ENCODE measurements around the gene PLEKHM1. TPM values are rescaled to one million over a fixed set of nuclear protein-coding genes. Genes with fewer than 3 reads are reported as not detected.
"Not testable (repeated sequence)": the region's sequence is repeated elsewhere in the genome, so short reads cannot be mapped to it uniquely, and the experiment has no call there.

PLEKHM1 gene
- 14.8 and 17.9 TPM in 2 replicates for polyA plus RNA-seq (2011; rRNA removed)
- polyA plus RNA-seq (2012; cell fraction: cytosol; rRNA removed) = 14.2 and 15.5 TPM in 2 replicates
- 22.9 and 34.1 TPM in 2 replicates for polyA plus RNA-seq (2012; cell fraction: nucleus; rRNA removed)
- polyA plus RNA-seq (2017; fragmentation: RNase III; extraction: RNeasy Plus Mini Kit Qiagen cat#74134 plus additional on column Dnase treatment) = 10.7 to 13.4 TPM (median 13.2 TPM) in 3 replicates
- polyA minus RNA-seq (2011; rRNA and poly(A)+ RNA removed) = 67.3 and 71.0 TPM in 2 replicates

DNA sequence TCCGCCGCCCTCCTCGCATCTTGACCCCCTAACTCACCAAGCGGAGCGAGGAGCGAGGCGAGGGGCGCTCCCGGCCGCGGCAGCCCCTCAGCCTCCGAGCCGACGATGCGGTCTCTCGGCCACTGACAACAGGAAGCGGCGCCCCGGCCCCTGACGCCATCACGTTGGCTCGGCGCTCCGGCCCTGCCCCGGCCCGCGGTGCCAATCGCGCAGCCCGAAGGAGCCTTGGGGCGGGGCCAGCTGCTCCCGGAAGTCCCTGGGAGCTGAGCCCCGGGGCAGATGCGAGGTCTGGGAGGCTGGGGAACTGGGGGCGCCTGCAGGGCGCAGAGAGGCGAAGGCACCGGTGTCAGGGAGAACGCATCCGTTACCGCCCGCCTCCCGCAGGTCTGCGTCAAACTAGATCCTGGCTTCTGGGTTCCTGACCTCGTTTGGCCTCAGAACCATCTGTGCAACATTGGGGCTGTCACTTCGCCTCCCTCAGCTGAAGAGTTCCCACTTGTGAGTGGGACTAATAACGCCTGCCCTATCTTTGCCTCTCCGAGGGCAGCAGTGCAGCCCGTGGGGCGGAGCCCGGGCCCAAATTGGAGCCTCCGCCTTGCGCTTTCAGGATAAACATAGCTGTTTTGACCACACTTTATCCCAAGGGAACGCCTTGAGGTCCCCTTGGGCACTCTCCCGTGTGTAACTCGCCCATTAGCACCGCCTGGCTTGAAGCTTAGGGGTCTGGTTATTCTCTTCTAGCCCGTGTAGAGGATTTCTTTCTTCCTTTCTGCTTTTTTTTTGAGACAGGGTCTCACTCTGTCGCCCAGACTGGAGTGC is at the start of gene PLEKHM1:
Gene PLEKHM1 (minus strand): TSS at position 107 of the 819 bp plus-strand sequence. CDS start 8,237 bp downstream, outside the sequence.
- 4% methylated on average over 34 of the region's 59 CpGs for WGBS (ENCODE audit: missing lambda C conversion rate)
- peak; percentile 94 to 96 for ATAC-seq
- peak within 1 kb of the TSS; percentile 93 for H3K4me3 ChIP-seq
- peak within 1 kb of the TSS; percentile 81 to 90 for H3K27ac ChIP-seq
- POLR2A ChIA-PET, FAIRE-seq, H3K9me3 ChIP-seq: not testable (repeated sequence)
- CTCF ChIA-PET = interaction anchor here (1.2 kb wide), 1 partner anchor 96 kb away, joined by 3 read pairs; no protein-coding TSS in a partner anchor
- TF ChIP-seq, protein P1, sequence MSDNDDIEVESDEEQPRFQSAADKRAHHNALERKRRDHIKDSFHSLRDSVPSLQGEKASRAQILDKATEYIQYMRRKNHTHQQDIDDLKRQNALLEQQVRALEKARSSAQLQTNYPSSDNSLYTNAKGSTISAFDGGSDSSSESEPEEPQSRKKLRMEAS (IDR thresholded peaks at IDR 0.05) = 0 out of 2 replicates have a peak, but pooled peaks have one; percentile 16
- peak in 1 of 2 experiments; percentile 28; a peak in 1 of 5 replicates for TF ChIP-seq JUN (IDR thresholded peaks at IDR 0.05)
- TF ChIP-seq POLR2A (IDR thresholded peaks at IDR 0.05; ENCODE audit: low read length) = peak; percentile 22
- peak; percentile 62 to 82 for DNase-seq (ENCODE audit: low read depth in 1 of 2, low spot score in 1 of 2)
- peaks cover 23% of the 10 kb centered on the region for H3K4me1 ChIP-seq
- H3K4me2 ChIP-seq = peak within 1 kb of the TSS; percentile 100

DNA sequence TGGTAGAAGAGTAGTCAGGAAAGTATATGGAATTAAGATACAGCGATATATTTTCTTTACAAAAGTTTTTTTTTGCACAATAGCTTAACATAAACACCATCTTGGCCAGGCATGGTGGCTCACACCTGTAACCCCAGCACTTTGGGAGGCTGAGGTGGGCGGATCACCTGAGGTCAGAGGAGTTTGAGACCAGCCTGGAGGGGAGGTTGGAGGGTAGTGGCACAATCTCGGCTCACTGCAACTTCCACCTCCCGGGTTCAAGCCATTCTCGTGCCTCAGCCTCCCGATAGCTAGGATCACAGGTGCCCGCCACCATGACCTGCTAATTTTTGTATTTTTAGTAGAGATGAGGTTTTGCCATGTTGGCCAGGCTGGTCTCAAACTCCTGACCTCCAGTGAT is 47.6 kb upstream of the PLEKHM1 start:
- H3K9me3 ChIP-seq; H3K4me2 ChIP-seq; H3K4me1 ChIP-seq; POLR2A ChIA-PET; ATAC-seq; H3K4me3 ChIP-seq; DNase-seq (ENCODE audit: low read depth in 1 of 2, low spot score in 1 of 2); H3K27ac ChIP-seq; FAIRE-seq; CTCF ChIA-PET: not testable (repeated sequence)
- WGBS (ENCODE audit: missing lambda C conversion rate) = 92% methylated on average over 7 of the region's 7 CpGs

DNA sequence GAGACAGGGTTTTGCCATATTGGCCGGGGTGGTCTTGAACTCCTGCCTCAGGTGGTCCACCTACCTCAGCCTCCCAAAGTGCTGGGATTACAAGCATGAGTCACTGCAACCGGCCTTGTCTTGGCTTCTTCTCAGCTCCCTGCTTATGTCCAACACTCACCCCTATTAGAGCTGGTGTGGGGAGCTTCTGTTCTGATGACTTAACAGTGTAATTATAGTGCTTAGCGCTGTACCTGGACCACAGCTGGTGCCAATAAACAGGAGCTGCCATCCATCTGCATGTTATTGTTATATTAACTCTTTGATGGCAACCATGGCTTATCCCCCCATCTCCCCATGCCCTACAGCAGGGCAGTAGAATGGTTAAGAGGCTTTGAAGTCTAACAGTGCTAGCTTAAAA is 15.6 kb upstream of the PLEKHM1 start:
- CTCF ChIA-PET = interaction anchor here (0.7 kb wide), 1 partner anchor 356 kb away, joined by 3 read pairs; no protein-coding TSS in a partner anchor
- FAIRE-seq; H3K4me1 ChIP-seq; POLR2A ChIA-PET; ATAC-seq; H3K4me2 ChIP-seq; H3K4me3 ChIP-seq; H3K9me3 ChIP-seq; DNase-seq (ENCODE audit: low read depth in 1 of 2, low spot score in 1 of 2); H3K27ac ChIP-seq: not testable (repeated sequence)
- 75% methylated on average over 3 of the region's 3 CpGs for WGBS (ENCODE audit: missing lambda C conversion rate)

DNA sequence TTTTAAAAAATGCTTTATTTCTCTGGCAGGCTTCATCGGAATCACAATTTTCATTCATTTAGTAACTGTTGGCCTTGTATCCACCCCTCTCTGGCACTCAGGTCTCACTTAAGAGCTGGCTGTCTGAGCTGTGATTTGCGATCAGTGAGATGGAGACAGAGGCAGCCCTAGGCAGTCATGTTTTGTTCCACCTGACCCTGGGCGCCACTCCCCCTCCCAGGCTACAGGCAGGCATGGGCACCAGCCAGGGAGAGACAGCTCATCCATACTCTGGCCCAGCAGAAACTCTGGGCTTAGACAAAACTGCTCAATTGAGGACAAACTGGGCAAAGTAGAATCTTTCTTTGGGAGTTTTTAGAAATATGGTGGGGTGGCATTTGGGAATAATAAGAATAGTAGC is 14.7 kb upstream of the PLEKHM1 start:
- H3K4me3 ChIP-seq; H3K27ac ChIP-seq; H3K9me3 ChIP-seq; CTCF ChIA-PET; POLR2A ChIA-PET; DNase-seq (ENCODE audit: low read depth in 1 of 2, low spot score in 1 of 2); FAIRE-seq; H3K4me2 ChIP-seq; H3K4me1 ChIP-seq: not testable (repeated sequence)
- ATAC-seq = peak in 1 of 2 experiments; percentile 34; a peak in 2 of 6 replicates
- WGBS (ENCODE audit: missing lambda C conversion rate) = 90% methylated on average over 3 of the region's 3 CpGs

DNA sequence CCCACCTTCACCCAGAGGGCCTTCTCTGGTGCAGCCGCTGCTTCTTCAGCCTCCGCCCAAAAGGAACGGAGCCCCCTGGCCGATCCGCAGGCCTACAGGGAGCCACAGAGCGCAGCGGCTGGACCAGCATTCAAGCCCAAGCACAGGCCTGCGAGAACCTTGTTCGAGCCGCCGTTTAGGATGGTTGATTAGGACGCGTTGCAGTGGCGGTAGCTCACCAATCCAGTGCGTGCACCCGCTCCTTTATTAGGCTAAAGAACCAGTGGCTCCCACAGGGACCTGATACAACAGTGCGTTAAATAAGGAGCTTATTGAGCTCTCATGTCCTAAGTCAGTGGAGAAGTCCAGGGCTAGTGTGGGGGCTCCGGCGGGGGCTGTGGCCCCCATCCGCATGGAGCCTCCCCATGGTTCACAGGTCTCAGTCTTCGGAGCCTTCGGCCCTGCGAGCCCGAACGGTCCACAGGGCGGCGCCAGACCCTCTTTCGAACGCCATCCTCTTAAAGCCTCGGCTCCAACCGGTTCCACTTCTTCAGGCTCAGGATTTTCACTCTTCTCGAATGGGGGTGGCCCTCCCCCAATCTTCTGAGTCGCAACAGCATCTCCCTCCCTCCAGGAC is 10.7 kb upstream of the PLEKHM1 start:
- CTCF ChIA-PET; H3K4me3 ChIP-seq; POLR2A ChIA-PET; H3K9me3 ChIP-seq; H3K4me1 ChIP-seq; DNase-seq (ENCODE audit: low read depth in 1 of 2, low spot score in 1 of 2); FAIRE-seq; H3K4me2 ChIP-seq; H3K27ac ChIP-seq: not testable (repeated sequence)
- WGBS (ENCODE audit: missing lambda C conversion rate) = 85% methylated on average over 33 of the region's 33 CpGs
- ATAC-seq = peak; percentile 65 to 73; a peak in 4 of 6 replicates

DNA sequence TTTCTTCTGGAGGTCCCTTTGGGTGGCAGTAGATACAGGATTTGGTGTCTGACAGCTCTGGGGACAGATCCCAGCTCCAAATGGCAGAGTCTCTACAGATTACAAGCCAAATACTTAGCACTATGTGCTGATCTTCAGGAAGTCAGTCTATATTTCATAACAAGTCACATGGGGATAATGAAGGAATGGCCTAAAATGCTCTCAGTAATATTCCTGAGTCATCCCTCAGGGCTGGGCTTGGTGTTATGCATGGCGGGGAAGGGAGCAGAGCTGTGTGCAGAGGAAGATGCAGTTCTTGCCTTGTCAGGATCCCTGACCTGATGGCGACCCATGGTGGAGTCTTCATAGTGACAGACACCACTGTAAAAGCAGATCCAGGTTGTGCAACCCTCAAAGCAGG is 10.0 kb upstream of the PLEKHM1 start:
- FAIRE-seq, POLR2A ChIA-PET, H3K9me3 ChIP-seq, H3K4me1 ChIP-seq, H3K4me2 ChIP-seq, H3K27ac ChIP-seq, H3K4me3 ChIP-seq, CTCF ChIA-PET: not testable (repeated sequence)
- ATAC-seq = peak; percentile 68 to 74
- WGBS (ENCODE audit: missing lambda C conversion rate) = 96% methylated on average over 2 of the region's 2 CpGs
- DNase-seq (ENCODE audit: low read depth in 1 of 2, low spot score in 1 of 2) = peak in 1 of 2 experiments; percentile 26

DNA sequence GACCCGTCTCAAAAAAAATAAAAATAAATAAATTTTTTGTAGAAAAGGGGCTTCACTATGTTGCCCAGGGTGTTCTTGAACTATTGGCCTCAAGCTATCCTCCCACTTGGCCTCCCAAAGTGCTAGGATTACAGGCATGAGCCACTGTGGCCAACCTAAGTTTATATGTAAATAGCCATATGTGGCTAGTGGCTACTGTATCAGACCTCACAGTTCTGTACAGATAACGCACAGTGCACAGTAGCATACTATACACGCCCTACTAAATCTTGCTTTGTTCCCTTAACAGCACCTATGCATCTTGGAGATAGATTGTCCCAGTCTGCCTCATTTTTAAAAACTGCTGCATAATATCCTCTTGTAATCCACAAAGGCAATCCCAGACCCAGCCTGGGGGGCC is 8.7 kb upstream of the PLEKHM1 start:
- CTCF ChIA-PET; H3K4me2 ChIP-seq; H3K4me3 ChIP-seq; DNase-seq (ENCODE audit: low read depth in 1 of 2, low spot score in 1 of 2); H3K9me3 ChIP-seq; H3K27ac ChIP-seq; ATAC-seq; FAIRE-seq; POLR2A ChIA-PET; H3K4me1 ChIP-seq: not testable (repeated sequence)
- WGBS (ENCODE audit: missing lambda C conversion rate) = 98% methylated on average over 3 of the region's 3 CpGs

DNA sequence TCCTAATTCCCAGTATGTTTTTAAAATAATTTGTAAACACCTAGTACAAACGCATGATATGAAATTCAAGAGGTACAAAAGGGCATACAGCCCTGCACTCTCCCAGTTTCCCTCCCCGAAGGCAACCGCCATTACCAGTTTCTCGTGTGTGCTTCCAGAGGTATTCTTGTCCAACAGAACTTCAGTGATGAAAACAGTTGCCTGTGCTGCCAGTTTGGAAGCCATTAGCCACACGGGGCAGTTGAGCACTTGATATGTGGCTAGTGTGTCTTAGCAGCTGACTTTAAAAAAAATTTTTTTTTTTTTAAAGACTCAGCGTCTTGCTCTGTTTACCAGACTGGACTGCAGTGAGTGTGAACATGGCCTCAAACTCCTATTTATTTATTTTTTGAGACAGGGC is 7.9 kb upstream of the PLEKHM1 start:
- H3K9me3 ChIP-seq; H3K4me3 ChIP-seq; H3K4me1 ChIP-seq; H3K4me2 ChIP-seq; POLR2A ChIA-PET; CTCF ChIA-PET; DNase-seq (ENCODE audit: low read depth in 1 of 2, low spot score in 1 of 2); H3K27ac ChIP-seq; FAIRE-seq; ATAC-seq: not testable (repeated sequence)
- WGBS (ENCODE audit: missing lambda C conversion rate) = 75% methylated on average over 4 of the region's 6 CpGs

DNA sequence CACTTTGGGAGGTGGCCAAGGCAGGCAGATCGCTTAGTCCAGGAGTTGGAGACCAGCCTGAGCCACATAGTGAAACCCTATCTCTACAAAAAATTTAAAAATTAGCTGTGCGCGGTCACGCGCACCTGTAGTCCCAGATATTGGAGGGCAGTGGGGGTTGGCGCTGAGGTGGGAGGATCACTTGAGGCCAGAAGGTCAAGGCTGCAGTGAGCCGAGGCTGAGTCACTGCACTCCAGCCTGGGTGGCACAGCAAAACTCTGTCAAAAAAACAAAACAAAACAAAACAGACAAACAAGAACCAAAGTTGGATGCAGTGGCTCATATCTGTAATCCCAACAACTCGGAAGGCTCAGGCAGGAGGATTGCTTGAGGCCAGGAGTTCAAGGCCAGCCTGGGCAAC is 6.9 kb upstream of the PLEKHM1 start:
- POLR2A ChIA-PET, CTCF ChIA-PET, ATAC-seq: not testable (repeated sequence)

DNA sequence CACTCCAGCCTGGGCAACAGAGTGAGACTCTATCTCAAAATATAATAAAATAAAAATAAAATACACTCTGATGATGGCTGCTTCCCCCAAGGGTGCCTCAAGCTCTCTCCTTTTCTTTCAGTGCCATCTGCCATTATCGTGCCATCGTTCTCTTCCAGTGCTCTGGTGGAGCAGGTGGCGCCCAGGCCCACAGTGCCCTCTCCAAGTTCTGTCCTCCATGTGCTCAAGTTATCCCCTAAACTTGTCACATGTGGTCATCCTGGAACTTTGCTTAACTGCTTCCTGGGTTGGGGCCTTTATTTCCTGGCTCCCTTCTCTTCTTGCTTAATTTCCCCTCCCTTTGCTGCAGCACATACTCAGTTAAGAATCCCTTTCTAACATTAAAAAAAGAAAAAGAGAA is 6.0 kb upstream of the PLEKHM1 start:
- H3K9me3 ChIP-seq; ATAC-seq; H3K27ac ChIP-seq; H3K4me1 ChIP-seq; H3K4me2 ChIP-seq; CTCF ChIA-PET; FAIRE-seq; POLR2A ChIA-PET; DNase-seq (ENCODE audit: low read depth in 1 of 2, low spot score in 1 of 2); H3K4me3 ChIP-seq: not testable (repeated sequence)
- WGBS (ENCODE audit: missing lambda C conversion rate) = 94% methylated on average over 3 of the region's 3 CpGs

More for the DNA sequence above, 6.9 kb upstream of the PLEKHM1 start:
- H3K4me1 ChIP-seq; FAIRE-seq; H3K27ac ChIP-seq; DNase-seq (ENCODE audit: low read depth in 1 of 2, low spot score in 1 of 2); H3K4me2 ChIP-seq; H3K4me3 ChIP-seq; H3K9me3 ChIP-seq: not testable (repeated sequence)
- whole genome bisulfite sequencing (ENCODE audit: missing lambda C conversion rate) = 73% methylated on average over 7 of the region's 8 CpGs
